ENCODE data around the gene DAND5. TPM values are rescaled to one million over a fixed set of nuclear protein-coding genes. Genes with fewer than 3 reads are reported as not detected.
A peak's percentile ranks its signal among the peaks of the same experiment; 100 is the strongest.

The DAND5 gene
- polyA plus RNA-seq, 1 experiment = not detected

- Histone ChIP-seq H3K27me3 (ENCODE audit: control insufficient read depth, insufficient read depth, low read length) (no peaks in the 10 kb centered on the region), H3K4me3 (ENCODE audit: low read depth, low read length) (no peak overlapping the region), H3K9me3 (ENCODE audit: control insufficient read depth, insufficient read depth, low read length) (no peaks in the 10 kb centered on the region; the same call in 1 of the 2 replicates), H3K27ac (ENCODE audit: low read depth, low read length) (no peak overlapping the region)
- CTCF ChIA-PET = no interaction called here
- POLR2A ChIA-PET = interaction anchor here (0.5 kb wide), 1 partner anchor 16 kb away, joined by 3 read pairs; no protein-coding TSS in a partner anchor
- no peak for DNase-seq (ENCODE audit: low read depth, low spot score)
- TF ChIP-seq, protein P1, sequence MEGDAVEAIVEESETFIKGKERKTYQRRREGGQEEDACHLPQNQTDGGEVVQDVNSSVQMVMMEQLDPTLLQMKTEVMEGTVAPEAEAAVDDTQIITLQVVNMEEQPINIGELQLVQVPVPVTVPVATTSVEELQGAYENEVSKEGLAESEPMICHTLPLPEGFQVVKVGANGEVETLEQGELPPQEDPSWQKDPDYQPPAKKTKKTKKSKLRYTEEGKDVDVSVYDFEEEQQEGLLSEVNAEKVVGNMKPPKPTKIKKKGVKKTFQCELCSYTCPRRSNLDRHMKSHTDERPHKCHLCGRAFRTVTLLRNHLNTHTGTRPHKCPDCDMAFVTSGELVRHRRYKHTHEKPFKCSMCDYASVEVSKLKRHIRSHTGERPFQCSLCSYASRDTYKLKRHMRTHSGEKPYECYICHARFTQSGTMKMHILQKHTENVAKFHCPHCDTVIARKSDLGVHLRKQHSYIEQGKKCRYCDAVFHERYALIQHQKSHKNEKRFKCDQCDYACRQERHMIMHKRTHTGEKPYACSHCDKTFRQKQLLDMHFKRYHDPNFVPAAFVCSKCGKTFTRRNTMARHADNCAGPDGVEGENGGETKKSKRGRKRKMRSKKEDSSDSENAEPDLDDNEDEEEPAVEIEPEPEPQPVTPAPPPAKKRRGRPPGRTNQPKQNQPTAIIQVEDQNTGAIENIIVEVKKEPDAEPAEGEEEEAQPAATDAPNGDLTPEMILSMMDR (IDR thresholded peaks at IDR 0.05; ENCODE audit: low read depth, low read length) = no peak
These were observed 39.3 kb upstream of the DAND5 start for GRCh38 chr19:12930002-12930645.

GRCh38 chr19:12932392-12933286 lies 36.7 kb upstream of the DAND5 start:
- Histone ChIP-seq H3K4me3 (ENCODE audit: low read depth, low read length) (peak overlapping the region; percentile 92), H3K27me3 (ENCODE audit: control insufficient read depth, insufficient read depth, low read length) (no peaks in the 10 kb centered on the region), H3K27ac (ENCODE audit: low read depth, low read length) (peak overlapping the region; percentile 22), H3K9me3 (ENCODE audit: control insufficient read depth, insufficient read depth, low read length) (no peaks in the 10 kb centered on the region; the same call in 1 of the 2 replicates)
- POLR2A ChIA-PET = interaction anchor here (0.9 to 2.3 kb wide), 7 partner anchors 9 to 144 kb away, joined by 3 to 13 read pairs (median 5); partner anchors contain the start of genes DNASE2, GCDH, RAD23A and SYCE2
- DNase-seq (ENCODE audit: low read depth, low spot score) = no peak
- TF ChIP-seq, protein P1 (IDR thresholded peaks at IDR 0.05; ENCODE audit: low read depth, low read length) = no peak
- CTCF ChIA-PET = interaction anchor here (1.3 to 1.4 kb wide), 2 partner anchors 12 to 172 kb away, joined by 3 to 4 read pairs; no protein-coding TSS in a partner anchor

- no peaks in the 10 kb centered on the region; the same call in 1 of the 2 replicates for H3K9me3 ChIP-seq (ENCODE audit: control insufficient read depth, insufficient read depth, low read length)
- H3K27me3 ChIP-seq (ENCODE audit: control insufficient read depth, insufficient read depth, low read length) = no peaks in the 10 kb centered on the region
- TF ChIP-seq, protein P1 (IDR thresholded peaks at IDR 0.05; ENCODE audit: low read depth, low read length) = no peak
- H3K27ac ChIP-seq (ENCODE audit: low read depth, low read length) = peak within 1 kb of the TSS; percentile 22
- H3K4me3 ChIP-seq (ENCODE audit: low read depth, low read length) = peak within 1 kb of the TSS; percentile 92
- ChIA-PET POLR2A (interaction anchor here (0.5 to 2.3 kb wide), 10 partner anchors 8 to 158 kb away, joined by 3 to 13 read pairs (median 4); partner anchors contain the start of genes DNASE2, GCDH, RAD23A and SYCE2), CTCF (interaction anchor here (1.3 kb wide), 1 partner anchor 173 kb away, joined by 4 read pairs; no protein-coding TSS in a partner anchor)
- DNase-seq (ENCODE audit: low read depth, low spot score) = peak; percentile 74
These were observed 35.9 kb upstream of the DAND5 start, which contains the start of gene FARSA for GRCh38 chr19:12933287-12934072. Gene FARSA, minus strand, starts transcription at chr19:12933711. Its CDS starts 15 bp downstream, at chr19:12933696.

- TF ChIP-seq, protein P1 (IDR thresholded peaks at IDR 0.05; ENCODE audit: low read depth, low read length) = no peak
- Histone ChIP-seq H3K9me3 (ENCODE audit: control insufficient read depth, insufficient read depth, low read length) (no peaks in the 10 kb centered on the region; the same call in 1 of the 2 replicates), H3K27me3 (ENCODE audit: control insufficient read depth, insufficient read depth, low read length) (no peaks in the 10 kb centered on the region), H3K4me3 (ENCODE audit: low read depth, low read length) (no peak overlapping the region), H3K27ac (ENCODE audit: low read depth, low read length) (no peak overlapping the region)
- no peak for DNase-seq (ENCODE audit: low read depth, low spot score)
- ChIA-PET CTCF (no interaction called here), POLR2A (no interaction called here)
These were observed 34.3 kb upstream of the DAND5 start for GRCh38 chr19:12935071-12935470.

Measured in AG04450 (cell line).